Measurements from ENCODE around the gene HMBS.

DNA sequence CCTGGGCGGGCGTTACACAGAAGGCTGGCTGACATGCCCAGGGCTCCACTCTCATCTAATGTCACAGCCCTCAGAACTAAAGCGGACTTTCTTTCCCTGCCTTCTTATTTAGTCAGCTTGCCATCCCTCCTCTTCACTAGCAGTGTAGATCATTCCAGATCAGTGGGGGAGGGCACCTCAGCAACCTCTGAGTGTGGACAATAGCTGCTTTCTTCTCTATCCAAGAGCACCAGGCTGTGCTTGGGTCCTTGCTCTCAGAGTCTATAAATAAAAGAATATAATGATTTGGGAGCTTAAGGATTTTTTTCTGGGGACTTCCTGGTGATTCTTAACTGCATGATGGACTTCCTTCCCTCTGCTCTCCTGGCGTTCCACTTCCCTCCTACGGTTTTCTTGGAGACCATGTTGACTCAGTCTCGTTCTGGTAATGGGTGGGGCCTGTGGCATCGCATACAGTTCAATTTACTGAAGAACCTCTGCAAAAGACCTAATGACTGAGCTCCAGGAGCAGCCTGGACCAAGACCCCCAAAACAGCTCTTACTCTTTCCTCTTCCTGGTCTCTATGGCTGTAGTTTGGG, 2.9 kb upstream of the HMBS start:
- TF ChIP-seq CTCF (optimal IDR thresholded peaks at IDR 0.05 in 1 of 3, IDR thresholded peaks at IDR 0.05 in 1 of 3, conservative IDR thresholded peaks at IDR 0.05 in 1 of 3; ENCODE audit: extremely low read depth in 1 of 3, insufficient read depth in 2 of 3, low read length in 3 of 3) (no peak), EZH2 (IDR thresholded peaks at IDR 0.05; ENCODE audit: low read length) (no peak)

Data from keratinocyte (primary cell).